ENCODE measurements around the gene PRKN.

The PRKN gene

DNA sequence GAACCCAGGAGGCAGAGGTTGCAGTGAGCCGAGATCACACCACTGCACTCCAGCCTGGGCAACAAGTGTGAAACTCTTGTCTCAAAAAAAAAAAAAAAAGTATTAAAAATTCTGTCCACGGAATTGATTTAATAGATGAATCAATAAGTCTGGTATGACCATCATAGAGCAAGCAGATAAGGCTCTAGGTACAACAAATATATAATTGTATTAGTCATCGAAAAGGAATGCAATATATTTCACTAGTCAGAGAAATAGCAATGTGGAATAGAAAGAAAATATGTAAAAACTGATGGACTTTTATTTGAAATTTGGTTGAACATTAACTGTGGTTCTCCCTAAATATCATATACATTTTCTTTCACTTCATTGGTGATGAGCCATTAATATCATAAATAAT, 976.9 kb downstream of the PRKN start (continued):
- no peak for TF ChIP-seq ZNF837 (tag by site-specific recombination; IDR thresholded peaks at IDR 0.05)
- no peak for TF ChIP-seq ZBTB20 (tag by site-specific recombination; IDR thresholded peaks at IDR 0.05)
- TF ChIP-seq ZNF558 (tag by site-specific recombination; IDR thresholded peaks at IDR 0.05): no peak
- no peak for TF ChIP-seq ZBTB1 (tag by site-specific recombination; IDR thresholded peaks at IDR 0.05)

DNA sequence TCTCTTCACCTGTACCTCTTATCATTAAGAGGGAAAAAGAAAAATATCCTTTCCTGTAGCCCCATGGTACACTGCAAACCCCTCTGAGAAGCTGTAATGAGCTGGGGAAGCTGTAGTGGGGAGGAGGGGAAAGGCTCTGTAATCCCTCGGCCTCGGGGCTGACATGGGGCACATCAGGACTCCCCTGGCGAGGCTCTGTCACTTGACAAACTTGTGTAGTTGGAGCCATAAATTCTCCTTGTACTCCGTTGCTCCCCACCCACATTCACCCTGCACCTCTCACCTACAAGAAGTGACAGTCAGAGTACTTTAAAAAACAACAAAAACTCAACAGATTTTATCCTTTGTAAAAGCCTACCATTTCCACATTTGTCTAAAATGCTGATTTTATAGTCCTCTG, 978.0 kb downstream of the PRKN start:
- ChIA-PET POLR2A (no interaction called here), CTCF (interaction anchor here (0.6 to 3.0 kb wide), 15 partner anchors 7 to 1667 kb away, joined by 3 to 16 read pairs (median 5); no protein-coding TSS in a partner anchor)
- H3K4me1 ChIP-seq (ENCODE audit: control insufficient read depth, insufficient read depth, low read length): no peaks in the 10 kb centered on the region
- TF ChIP-seq ZNF37A (tag by site-specific recombination; IDR thresholded peaks at IDR 0.05) (no peak), ZFHX2 (tag by site-specific recombination; conservative IDR thresholded peaks at IDR 0.05) (no peak), ZNF677 (tag by site-specific recombination; IDR thresholded peaks at IDR 0.05) (no peak), HOXC10 (CRISPR knock-in tag; IDR thresholded peaks at IDR 0.05) (no peak), ZBTB1 (tag by site-specific recombination; IDR thresholded peaks at IDR 0.05) (no peak), ZNF701 (tag by site-specific recombination; IDR thresholded peaks at IDR 0.05) (no peak), GLI4 (tag by site-specific recombination; IDR thresholded peaks at IDR 0.05) (no peak)
- TF ChIP-seq, protein P1, sequence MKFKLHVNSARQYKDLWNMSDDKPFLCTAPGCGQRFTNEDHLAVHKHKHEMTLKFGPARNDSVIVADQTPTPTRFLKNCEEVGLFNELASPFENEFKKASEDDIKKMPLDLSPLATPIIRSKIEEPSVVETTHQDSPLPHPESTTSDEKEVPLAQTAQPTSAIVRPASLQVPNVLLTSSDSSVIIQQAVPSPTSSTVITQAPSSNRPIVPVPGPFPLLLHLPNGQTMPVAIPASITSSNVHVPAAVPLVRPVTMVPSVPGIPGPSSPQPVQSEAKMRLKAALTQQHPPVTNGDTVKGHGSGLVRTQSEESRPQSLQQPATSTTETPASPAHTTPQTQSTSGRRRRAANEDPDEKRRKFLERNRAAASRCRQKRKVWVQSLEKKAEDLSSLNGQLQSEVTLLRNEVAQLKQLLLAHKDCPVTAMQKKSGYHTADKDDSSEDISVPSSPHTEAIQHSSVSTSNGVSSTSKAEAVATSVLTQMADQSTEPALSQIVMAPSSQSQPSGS (tag by site-specific recombination; IDR thresholded peaks at IDR 0.05; ENCODE audit: low read depth): no peak
- TF ChIP-seq, protein P2, sequence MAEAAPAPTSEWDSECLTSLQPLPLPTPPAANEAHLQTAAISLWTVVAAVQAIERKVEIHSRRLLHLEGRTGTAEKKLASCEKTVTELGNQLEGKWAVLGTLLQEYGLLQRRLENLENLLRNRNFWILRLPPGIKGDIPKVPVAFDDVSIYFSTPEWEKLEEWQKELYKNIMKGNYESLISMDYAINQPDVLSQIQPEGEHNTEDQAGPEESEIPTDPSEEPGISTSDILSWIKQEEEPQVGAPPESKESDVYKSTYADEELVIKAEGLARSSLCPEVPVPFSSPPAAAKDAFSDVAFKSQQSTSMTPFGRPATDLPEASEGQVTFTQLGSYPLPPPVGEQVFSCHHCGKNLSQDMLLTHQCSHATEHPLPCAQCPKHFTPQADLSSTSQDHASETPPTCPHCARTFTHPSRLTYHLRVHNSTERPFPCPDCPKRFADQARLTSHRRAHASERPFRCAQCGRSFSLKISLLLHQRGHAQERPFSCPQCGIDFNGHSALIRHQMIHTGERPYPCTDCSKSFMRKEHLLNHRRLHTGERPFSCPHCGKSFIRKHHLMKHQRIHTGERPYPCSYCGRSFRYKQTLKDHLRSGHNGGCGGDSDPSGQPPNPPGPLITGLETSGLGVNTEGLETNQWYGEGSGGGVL (tag by site-specific recombination; IDR thresholded peaks at IDR 0.05): no peak
- TF ChIP-seq, protein P3, sequence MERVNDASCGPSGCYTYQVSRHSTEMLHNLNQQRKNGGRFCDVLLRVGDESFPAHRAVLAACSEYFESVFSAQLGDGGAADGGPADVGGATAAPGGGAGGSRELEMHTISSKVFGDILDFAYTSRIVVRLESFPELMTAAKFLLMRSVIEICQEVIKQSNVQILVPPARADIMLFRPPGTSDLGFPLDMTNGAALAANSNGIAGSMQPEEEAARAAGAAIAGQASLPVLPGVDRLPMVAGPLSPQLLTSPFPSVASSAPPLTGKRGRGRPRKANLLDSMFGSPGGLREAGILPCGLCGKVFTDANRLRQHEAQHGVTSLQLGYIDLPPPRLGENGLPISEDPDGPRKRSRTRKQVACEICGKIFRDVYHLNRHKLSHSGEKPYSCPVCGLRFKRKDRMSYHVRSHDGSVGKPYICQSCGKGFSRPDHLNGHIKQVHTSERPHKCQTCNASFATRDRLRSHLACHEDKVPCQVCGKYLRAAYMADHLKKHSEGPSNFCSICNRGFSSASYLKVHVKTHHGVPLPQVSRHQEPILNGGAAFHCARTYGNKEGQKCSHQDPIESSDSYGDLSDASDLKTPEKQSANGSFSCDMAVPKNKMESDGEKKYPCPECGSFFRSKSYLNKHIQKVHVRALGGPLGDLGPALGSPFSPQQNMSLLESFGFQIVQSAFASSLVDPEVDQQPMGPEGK (tag by site-specific recombination; IDR thresholded peaks at IDR 0.05): no peak
- TF ChIP-seq, protein P4, sequence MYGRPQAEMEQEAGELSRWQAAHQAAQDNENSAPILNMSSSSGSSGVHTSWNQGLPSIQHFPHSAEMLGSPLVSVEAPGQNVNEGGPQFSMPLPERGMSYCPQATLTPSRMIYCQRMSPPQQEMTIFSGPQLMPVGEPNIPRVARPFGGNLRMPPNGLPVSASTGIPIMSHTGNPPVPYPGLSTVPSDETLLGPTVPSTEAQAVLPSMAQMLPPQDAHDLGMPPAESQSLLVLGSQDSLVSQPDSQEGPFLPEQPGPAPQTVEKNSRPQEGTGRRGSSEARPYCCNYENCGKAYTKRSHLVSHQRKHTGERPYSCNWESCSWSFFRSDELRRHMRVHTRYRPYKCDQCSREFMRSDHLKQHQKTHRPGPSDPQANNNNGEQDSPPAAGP (tag by site-specific recombination; IDR thresholded peaks at IDR 0.05): no peak
- TF ChIP-seq, protein P5, sequence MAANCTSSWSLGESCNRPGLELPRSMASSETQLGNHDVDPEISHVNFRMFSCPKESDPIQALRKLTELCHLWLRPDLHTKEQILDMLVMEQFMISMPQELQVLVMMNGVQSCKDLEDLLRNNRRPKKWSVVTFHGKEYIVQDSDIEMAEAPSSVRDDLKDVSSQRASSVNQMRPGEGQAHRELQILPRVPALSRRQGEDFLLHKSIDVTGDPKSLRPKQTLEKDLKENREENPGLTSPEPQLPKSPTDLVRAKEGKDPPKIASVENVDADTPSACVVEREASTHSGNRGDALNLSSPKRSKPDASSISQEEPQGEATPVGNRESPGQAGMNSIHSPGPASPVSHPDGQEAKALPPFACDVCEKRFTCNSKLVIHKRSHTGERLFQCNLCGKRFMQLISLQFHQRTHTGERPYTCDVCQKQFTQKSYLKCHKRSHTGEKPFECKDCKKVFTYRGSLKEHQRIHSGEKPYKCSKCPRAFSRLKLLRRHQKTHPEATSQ (tag by site-specific recombination; IDR thresholded peaks at IDR 0.05): no peak
- no peaks in the 10 kb centered on the region for H3K9me3 ChIP-seq (ENCODE audit: control insufficient read depth, insufficient read depth, low read depth, low read length)
- no peaks in the 10 kb centered on the region for H3K36me3 ChIP-seq (ENCODE audit: control insufficient read depth in 2 of 2, insufficient read depth in 1 of 2, low read length in 2 of 2)
- no peak overlapping the region for H3K27ac ChIP-seq (ENCODE audit: extremely low read depth, low read depth, low read length)
- no peak overlapping the region for H3K4me3 ChIP-seq (ENCODE audit: low read depth, low read length)
